GM18870 (cell line): ENCODE measurements around the gene GJB1.
"Not testable (repeated sequence)": the region's sequence is repeated elsewhere in the genome, so short reads cannot be mapped to it uniquely, and the experiment has no call there.

Experiments
- ATAC-seq: cut with Tn5 transposase; IDR thresholded peaks from one replicate; pipeline ENCODE4 v1.9.1; 2021; ENCODE audit warnings: moderate library complexity; ENCODE audit not compliant: unreplicated experiment

Gene GJB1

GRCh38 chrX:71254092-71254963 lies 31.3 kb downstream of the GJB1 start, which contains the start of gene ZMYM3:
ZMYM3 (minus strand) TSS chrX:71254140; CDS start chrX:71253255, 885 bp downstream.
- ATAC-seq = peak; percentile 55

- ATAC-seq = no peak
Observed at GRCh38 chrX:71256051-71256450, 33.0 kb downstream of the GJB1 start.

- ATAC-seq = no peak
Observed at GRCh38 chrX:71256856-71257255, 33.8 kb downstream of the GJB1 start.

GRCh38 chrX:71268624-71269023 lies 45.6 kb downstream of the GJB1 start:
- ATAC-seq = not testable (repeated sequence)

GRCh38 chrX:71269801-71270395 lies 46.9 kb downstream of the GJB1 start:
- ATAC-seq = no peak

- ATAC-seq = not testable (repeated sequence)
Observed at GRCh38 chrX:71272313-71272712, 49.3 kb downstream of the GJB1 start.
